HepG2 (cell line): ENCODE results near the gene ACOT8. TPM values are rescaled to one million over a fixed set of nuclear protein-coding genes. Genes with fewer than 3 reads are reported as not detected.

Source experiments
- FLYWCH1 ChIP-seq: sonication (generic); formaldehyde crosslinking; IDR thresholded peaks from 2 replicates; pipeline ENCODE4 v1.8.1; 2023; ENCODE audit warnings: mild to moderate bottlenecking, missing genetic modification reagents
- KAT2B ChIP-seq: fragments of 150-350 bp; IDR thresholded peaks from 2 replicates; pipeline ENCODE4 v1.6.1; 2014; ENCODE audit warnings: low read depth, low read length, borderline replicate concordance
- NFE2L1 ChIP-seq: sonication (generic); formaldehyde crosslinking; IDR thresholded peaks from 2 replicates; pipeline ENCODE4 v1.4.0; 2020; ENCODE audit warnings: missing genetic modification reagents, mild to moderate bottlenecking, borderline replicate concordance
- NFKBIZ ChIP-seq: IDR thresholded peaks from 2 replicates; pipeline ENCODE4 v1.6.1; 2018; ENCODE audit warnings: missing genetic modification reagents, missing compliant biosample characterization
- NR2F6 ChIP-seq, 2 experiments: IDR thresholded peaks; 2 replicates each; pipeline ENCODE4 v1.6.1; 2016; ENCODE audit warnings: antibody characterized with exemption in 1 of 2, mild to moderate bottlenecking in 1 of 2
- SALL2 ChIP-seq: sonication (generic); formaldehyde crosslinking; IDR thresholded peaks from 2 replicates; pipeline ENCODE4 v1.8.1; 2023; ENCODE audit warnings: mild to moderate bottlenecking, missing genetic modification reagents, inconsistent platforms
- SAP130 ChIP-seq: IDR thresholded peaks from 2 replicates; pipeline ENCODE4 v1.6.1; 2016; ENCODE audit warnings: low read depth
- SRY ChIP-seq: sonication (generic); formaldehyde crosslinking; IDR thresholded peaks from 2 replicates; pipeline ENCODE4 v1.8.0; 2022; ENCODE audit warnings: mild to moderate bottlenecking, missing genetic modification reagents
- TARDBP ChIP-seq: sonication (generic); formaldehyde crosslinking; IDR thresholded peaks from 2 replicates; pipeline ENCODE4 v1.8.0; 2022; ENCODE audit warnings: mild to moderate bottlenecking, missing genetic modification reagents
- TCF7 ChIP-seq: sonication (generic); IDR thresholded peaks from 2 replicates; pipeline ENCODE4 v1.6.1; 2016; ENCODE audit warnings: antibody characterized with exemption, low read depth
- TEAD3 ChIP-seq: optimal IDR thresholded peaks from 2 replicates; pipeline ENCODE3; 2016; ENCODE audit warnings: borderline replicate concordance
- TOPORS ChIP-seq: sonication (generic); formaldehyde crosslinking; IDR thresholded peaks from 2 replicates; pipeline ENCODE4 v1.8.0; 2023; ENCODE audit warnings: mild to moderate bottlenecking, missing genetic modification reagents
- XRCC5 ChIP-seq: fragments of 200-400 bp; formaldehyde crosslinking; optimal IDR thresholded peaks from 2 replicates; pipeline ENCODE3; 2017; ENCODE audit warnings: mild to moderate bottlenecking, low read length
- ZC3H13 ChIP-seq: sonication (generic); formaldehyde crosslinking; IDR thresholded peaks from 2 replicates; pipeline ENCODE4 v1.8.1; 2023; ENCODE audit warnings: mild to moderate bottlenecking, missing genetic modification reagents, moderate library complexity
- ZNF253 ChIP-seq: sonication (generic); formaldehyde crosslinking; IDR thresholded peaks from 2 replicates; pipeline ENCODE4 v1.8.0; 2022; ENCODE audit warnings: mild to moderate bottlenecking, missing genetic modification reagents, borderline replicate concordance
- ZNF260 ChIP-seq: sonication (generic); formaldehyde crosslinking; IDR thresholded peaks from 2 replicates; pipeline ENCODE4 v1.4.0; 2020; ENCODE audit warnings: missing genetic modification reagents, low read depth, mild to moderate bottlenecking, borderline replicate concordance
- ZNF703 ChIP-seq: sonication (generic); formaldehyde crosslinking; IDR thresholded peaks from 2 replicates; pipeline ENCODE4 v1.5.1; 2020; ENCODE audit warnings: missing genetic modification reagents, mild to moderate bottlenecking, moderate library complexity, borderline replicate concordance
- polyA plus RNA-seq, 8 experiments: library from polyadenylated mRNA; depleted of rRNA in 3 of 8; stranded (reverse) in 7 of 8; unstranded in 1 of 8; fragments of >200 nt; fragmentation: Illumina TruSeq in 4 of 8; extraction: Trizol in 4 of 8; gene quantifications; 2 replicates each; pipeline versions ENCODE4 v1.2.1 to v1.2.3, GENCODE V29; 2011 to 2016; ENCODE audit warnings: low read depth in 4 of 8, missing spikeins in 1 of 8, mixed read lengths in 1 of 8; ENCODE audit not compliant: insufficient read depth in 1 of 8
- total RNA-seq, 5 experiments: library from RNA; depleted of rRNA; stranded (reverse); fragments of >200 nt; fragmentation: Illumina TruSeq; extraction: Trizol; gene quantifications; 2 replicates each; pipeline ENCODE4 v1.2.3, GENCODE V29; 2016; ENCODE audit warnings: low read depth in 1 of 5
- TF ChIP-seq, protein P1 (sequence below): sonication (generic); formaldehyde crosslinking; IDR thresholded peaks from 2 replicates; pipeline ENCODE4 v1.4.0; 2020; ENCODE audit warnings: missing genetic modification reagents
- TF ChIP-seq, protein P2 (sequence below): sonication (generic); formaldehyde crosslinking; IDR thresholded peaks from 2 replicates; pipeline ENCODE4 v1.4.0; 2020; ENCODE audit warnings: missing genetic modification reagents
- TF ChIP-seq, protein P3 (sequence below): sonication (generic); formaldehyde crosslinking; conservative IDR thresholded peaks from 2 replicates; pipeline ENCODE4 v1.4.0; 2020; ENCODE audit warnings: mild to moderate bottlenecking, missing genetic modification reagents, moderate library complexity

Gene ACOT8
- total and polyA plus RNA-seq, 2 of the 13 experiments (the other 11 are each of a cell fraction or from before 2014, with no cell fraction given), result 31.4 to 45.5 TPM

DNA sequence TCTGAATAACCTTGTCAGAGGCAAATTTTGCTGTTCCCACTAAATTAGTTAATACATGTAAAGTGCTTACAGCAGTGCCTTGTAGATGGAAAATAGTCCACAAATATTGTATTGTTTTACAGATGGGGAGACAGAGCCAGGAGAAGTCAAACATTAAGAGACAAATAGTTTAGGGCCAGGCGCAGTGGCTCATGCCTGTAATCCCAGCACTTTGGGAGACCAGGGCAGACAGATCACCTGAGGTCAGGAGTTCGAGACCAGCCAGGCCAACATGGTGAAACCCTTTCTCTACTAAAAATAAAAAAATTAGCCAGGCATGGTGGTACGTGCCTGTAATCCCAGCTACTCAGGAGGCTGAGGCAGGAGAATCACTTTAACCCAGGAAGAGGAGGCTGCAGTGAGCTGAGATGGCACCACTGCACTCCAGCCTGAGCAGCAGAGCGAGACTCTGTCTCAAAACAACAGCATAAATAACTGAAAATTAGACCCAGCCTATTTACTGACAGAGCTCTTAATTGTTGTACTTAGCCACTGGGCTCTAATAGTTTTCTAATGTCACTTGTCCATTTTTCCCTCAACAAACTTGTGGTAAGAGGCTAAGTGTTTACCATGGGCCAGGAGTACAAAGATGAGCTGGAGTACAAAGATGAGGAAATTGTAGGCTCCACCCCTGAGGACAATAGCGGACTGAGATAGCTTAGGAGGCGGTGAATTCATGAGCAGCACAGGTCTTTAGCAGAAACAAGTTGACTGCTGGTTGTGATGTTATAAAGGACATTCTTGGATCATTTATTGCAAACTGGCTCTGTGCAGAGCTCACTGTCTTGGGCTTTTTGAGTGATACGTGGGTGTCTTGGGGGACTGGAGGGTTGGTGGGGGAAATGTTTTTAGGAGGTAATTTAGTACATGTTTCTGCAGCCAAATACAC lies 6.6 kb upstream of the ACOT8 start (continued):
- TF ChIP-seq, protein P1, sequence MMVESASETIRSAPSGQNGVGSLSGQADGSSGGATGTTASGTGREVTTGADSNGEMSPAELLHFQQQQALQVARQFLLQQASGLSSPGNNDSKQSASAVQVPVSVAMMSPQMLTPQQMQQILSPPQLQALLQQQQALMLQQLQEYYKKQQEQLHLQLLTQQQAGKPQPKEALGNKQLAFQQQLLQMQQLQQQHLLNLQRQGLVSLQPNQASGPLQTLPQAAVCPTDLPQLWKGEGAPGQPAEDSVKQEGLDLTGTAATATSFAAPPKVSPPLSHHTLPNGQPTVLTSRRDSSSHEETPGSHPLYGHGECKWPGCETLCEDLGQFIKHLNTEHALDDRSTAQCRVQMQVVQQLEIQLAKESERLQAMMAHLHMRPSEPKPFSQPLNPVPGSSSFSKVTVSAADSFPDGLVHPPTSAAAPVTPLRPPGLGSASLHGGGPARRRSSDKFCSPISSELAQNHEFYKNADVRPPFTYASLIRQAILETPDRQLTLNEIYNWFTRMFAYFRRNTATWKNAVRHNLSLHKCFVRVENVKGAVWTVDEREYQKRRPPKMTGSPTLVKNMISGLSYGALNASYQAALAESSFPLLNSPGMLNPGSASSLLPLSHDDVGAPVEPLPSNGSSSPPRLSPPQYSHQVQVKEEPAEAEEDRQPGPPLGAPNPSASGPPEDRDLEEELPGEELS, result peak; percentile 94
- TF ChIP-seq SRY, result no peak
- TF ChIP-seq, protein P2, sequence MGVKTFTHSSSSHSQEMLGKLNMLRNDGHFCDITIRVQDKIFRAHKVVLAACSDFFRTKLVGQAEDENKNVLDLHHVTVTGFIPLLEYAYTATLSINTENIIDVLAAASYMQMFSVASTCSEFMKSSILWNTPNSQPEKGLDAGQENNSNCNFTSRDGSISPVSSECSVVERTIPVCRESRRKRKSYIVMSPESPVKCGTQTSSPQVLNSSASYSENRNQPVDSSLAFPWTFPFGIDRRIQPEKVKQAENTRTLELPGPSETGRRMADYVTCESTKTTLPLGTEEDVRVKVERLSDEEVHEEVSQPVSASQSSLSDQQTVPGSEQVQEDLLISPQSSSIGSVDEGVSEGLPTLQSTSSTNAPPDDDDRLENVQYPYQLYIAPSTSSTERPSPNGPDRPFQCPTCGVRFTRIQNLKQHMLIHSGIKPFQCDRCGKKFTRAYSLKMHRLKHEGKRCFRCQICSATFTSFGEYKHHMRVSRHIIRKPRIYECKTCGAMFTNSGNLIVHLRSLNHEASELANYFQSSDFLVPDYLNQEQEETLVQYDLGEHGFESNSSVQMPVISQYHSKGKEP, result no peak; the same call in 1 of the 2 replicates
- TF ChIP-seq NFE2L1 (CRISPR knock-in tag), result no peak
- TF ChIP-seq, protein P3, sequence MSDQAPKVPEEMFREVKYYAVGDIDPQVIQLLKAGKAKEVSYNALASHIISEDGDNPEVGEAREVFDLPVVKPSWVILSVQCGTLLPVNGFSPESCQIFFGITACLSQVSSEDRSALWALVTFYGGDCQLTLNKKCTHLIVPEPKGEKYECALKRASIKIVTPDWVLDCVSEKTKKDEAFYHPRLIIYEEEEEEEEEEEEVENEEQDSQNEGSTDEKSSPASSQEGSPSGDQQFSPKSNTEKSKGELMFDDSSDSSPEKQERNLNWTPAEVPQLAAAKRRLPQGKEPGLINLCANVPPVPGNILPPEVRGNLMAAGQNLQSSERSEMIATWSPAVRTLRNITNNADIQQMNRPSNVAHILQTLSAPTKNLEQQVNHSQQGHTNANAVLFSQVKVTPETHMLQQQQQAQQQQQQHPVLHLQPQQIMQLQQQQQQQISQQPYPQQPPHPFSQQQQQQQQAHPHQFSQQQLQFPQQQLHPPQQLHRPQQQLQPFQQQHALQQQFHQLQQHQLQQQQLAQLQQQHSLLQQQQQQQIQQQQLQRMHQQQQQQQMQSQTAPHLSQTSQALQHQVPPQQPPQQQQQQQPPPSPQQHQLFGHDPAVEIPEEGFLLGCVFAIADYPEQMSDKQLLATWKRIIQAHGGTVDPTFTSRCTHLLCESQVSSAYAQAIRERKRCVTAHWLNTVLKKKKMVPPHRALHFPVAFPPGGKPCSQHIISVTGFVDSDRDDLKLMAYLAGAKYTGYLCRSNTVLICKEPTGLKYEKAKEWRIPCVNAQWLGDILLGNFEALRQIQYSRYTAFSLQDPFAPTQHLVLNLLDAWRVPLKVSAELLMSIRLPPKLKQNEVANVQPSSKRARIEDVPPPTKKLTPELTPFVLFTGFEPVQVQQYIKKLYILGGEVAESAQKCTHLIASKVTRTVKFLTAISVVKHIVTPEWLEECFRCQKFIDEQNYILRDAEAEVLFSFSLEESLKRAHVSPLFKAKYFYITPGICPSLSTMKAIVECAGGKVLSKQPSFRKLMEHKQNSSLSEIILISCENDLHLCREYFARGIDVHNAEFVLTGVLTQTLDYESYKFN, result peak; percentile 94
- no peak for TF ChIP-seq FLYWCH1 (CRISPR knock-in tag)
- no peak; the same call in 1 of the 2 replicates for TF ChIP-seq ZC3H13 (CRISPR knock-in tag)
- no peak for TF ChIP-seq ZNF703 (CRISPR knock-in tag)
- no peak for TF ChIP-seq KAT2B
- no peak for TF ChIP-seq ZNF253 (CRISPR knock-in tag)
- peak; percentile 73; the same call in 1 of the 2 replicates for TF ChIP-seq TARDBP (CRISPR knock-in tag)
- peak; percentile 82 for TF ChIP-seq TEAD3 (CRISPR knock-in tag)
- peak; percentile 83 for TF ChIP-seq SAP130 (CRISPR knock-in tag)
- TF ChIP-seq NR2F6 (IDR thresholded peaks at IDR 0.05), result peak; percentile 47; the same call in 1 of the 2 replicates
- TF ChIP-seq NR2F6 (CRISPR knock-in tag; IDR thresholded peaks at IDR 0.05), result peak; percentile 56; the same call in 1 of the 2 replicates
- TF ChIP-seq XRCC5, result peak; percentile 58
- no peak for TF ChIP-seq ZNF260 (CRISPR knock-in tag)
- TF ChIP-seq SALL2, result no peak
- TF ChIP-seq TOPORS, result no peak
- TF ChIP-seq NFKBIZ (CRISPR knock-in tag), result no peak
- peak; percentile 67 for TF ChIP-seq TCF7
